Right ventricle myocardium inferior (tissue), 1 donor: ENCODE measurements around the gene CTCF. TPM values are rescaled to one million over a fixed set of nuclear protein-coding genes. Genes with fewer than 3 reads are reported as not detected.

Experiments
- ATAC-seq: fragments of 200-7000 bp; cut with Tn5 transposase; one replicate; pipeline ENCODE4 v1.9.1; 2020; ENCODE audit warnings: mild to moderate bottlenecking, moderate library complexity
- DNase-seq: peaks from one replicate; pipeline ENCODE4 v3.0.0; 2021; ENCODE audit errors: missing footprints
- intact Hi-C: fragments of 100-400 bp; cut with DNase I; formaldehyde crosslinking; loops from one replicate; pipeline ENCODE4 v1.11.0; 2022
- total RNA-seq: library from RNA; stranded (reverse); fragmentation: NEBNext Ultra II Directional; extraction: Animal tissue kit (Norgen Biotek cat#: 25700); gene quantifications from one replicate; pipeline ENCODE4 v1.2.1, GENCODE V29; 2021
- donor health status: DM: no; HTN: yes; CAD: no; lungs with severe emphysema.

Gene CTCF
- total RNA-seq, 1 donor from 2014 or later: 28.2 TPM

DNA sequence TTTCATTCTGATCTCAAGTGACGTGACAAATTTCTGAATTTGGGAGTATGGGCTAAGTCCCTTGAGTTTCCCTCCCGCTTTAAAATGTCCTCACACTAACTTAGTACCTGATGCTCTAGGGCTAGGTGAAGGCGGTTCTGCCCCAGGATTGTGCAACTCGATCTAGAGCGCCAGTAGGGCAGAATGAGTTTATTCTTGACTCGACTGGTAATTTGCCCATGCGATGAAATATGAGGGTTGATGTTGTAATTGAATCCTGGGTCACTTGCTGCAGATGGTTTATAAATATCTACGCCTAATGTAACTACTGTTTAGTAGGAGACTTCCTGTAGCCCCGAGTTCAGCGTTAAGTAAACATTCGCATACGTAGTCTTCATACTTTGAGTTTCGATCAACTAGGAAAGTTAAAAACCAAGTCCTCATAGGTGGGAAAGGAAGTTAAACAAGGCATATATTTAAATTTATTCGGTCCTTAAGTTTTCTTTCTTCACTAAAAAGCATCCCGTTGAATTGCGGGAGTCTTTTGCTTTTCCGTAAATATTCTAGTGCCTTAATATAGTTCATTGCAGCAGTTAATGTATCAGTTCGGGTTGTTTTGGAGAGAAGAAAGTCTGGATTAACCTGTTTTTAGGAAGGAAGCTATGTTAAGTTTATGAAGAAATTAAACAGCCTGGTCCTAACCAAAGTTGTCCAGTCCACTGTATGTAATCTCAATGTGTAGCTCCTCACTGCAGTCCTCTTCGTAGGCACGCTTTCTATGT is 1.6 kb downstream of the CTCF start:
- intact Hi-C loops: loop anchor here (2.0 kb wide), 4 partner anchors 17 to 79 kb away; no protein-coding TSS in a partner anchor
- no peak for DNase-seq
- ATAC-seq: no peak

DNA sequence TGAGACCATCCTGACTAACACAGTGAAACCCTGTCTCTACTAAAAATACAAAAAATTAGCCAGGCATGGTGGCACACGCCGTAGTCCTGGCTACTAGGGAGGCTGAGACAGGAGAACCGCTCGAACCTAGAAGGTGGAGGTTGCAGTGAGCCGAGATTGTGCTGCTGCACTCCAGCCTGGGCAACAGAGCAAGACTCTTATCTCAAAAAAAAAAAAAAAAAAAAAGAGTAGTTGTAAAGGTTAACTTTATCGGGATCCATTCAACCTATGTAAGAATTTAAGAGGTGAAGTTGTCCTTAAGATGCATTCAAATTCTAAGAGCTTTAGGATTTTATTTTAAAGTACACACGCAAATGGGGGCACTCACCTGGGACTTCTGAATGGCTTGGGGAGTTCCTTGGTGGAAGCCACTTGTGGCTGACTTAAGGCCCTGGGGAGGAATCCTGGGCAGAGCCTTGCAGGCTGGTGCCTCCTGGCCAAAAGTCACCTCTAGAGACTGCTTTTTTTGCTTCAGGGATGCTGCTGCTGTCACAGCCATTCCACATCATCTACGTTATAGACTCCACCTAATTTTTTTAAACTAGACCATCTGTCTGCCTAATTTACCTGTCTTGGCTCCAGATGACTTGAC is 3.3 kb downstream of the CTCF start:
- DNase-seq (no peak), ATAC-seq (no peak)
- intact Hi-C loops: no loop called here

DNA sequence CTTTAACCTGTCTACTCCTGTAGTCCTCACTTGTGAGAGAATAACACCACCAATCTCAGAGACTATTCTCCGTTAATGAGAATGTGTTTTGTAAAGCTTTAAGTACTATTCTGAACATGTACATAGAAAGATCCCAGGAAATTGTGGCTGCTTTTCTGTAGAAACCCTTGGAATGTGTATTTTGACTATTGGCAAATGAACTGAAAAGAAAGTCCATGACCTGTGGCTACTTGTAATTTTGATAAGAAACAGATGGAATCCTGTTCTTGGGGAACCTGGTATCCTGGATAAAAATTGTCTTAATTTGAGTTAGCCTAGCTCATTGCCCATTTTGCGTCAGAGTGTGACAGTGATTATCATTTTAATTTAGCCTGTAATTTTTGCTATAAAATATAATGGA is 9.1 kb downstream of the CTCF start:
- ATAC-seq (no peak), DNase-seq (no peak)
- intact Hi-C loops: no loop called here

DNA sequence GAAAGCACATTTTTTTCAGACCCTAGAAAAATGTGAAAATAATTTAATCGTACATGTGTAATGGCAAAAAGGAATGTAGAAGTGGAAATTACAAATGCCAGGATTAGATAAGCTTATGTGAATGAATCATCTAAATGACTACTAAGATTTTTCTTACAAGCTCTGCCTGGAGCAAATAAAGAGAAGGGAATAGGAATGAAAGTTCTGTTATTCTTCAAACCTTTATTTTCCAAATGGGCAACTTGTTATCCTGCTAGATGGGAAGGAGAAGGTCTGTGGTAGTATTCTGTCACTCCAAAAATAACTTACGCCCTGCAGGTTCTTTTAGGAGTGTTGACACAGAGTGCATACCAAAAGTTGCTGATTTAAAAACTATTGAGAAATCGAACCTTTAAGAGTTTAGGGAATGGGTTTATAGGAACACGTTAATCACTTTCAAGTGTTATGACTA is 9.7 kb downstream of the CTCF start:
- no peak for ATAC-seq
- intact Hi-C loops: no loop called here
- no peak for DNase-seq

DNA sequence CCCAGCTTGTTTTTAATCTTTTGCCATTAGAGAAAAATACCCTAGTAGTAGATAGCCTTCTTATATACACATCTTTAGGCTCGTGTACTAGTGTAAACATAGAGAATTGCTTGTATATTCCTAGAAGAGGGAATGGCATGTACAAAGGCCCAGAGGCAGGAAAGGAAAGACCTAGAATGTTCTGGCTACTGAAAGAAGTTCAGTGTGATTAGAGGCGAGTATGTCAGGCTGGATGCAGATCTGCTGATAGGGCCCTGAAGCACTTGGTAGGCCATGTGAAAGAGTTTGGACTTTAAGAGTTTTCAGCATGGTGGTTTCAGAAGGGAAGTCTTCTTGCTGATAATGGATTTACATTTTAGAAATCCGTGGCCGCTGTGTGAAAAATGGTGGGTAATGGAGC is 17.4 kb downstream of the CTCF start:
- no peak for DNase-seq
- ATAC-seq: no peak
- intact Hi-C loops: no loop called here

DNA sequence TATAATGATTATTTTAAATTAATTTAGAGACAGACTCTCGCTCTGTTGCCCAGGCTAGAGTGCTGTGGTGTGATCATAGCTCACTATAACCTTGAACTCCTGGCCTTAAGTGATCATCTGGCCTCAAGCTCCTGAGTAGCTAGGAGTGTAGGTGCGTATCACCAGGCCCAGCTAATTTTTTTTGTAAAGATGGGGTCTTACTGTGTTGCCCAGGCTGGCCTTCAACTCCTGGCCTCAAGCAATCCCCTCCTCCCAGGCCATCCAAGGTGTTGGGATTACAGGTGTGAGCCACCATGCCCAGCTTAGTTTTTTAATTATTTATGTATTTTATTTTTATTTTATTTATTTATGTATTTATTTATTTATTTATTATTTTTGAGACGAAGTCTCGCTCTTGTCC is 17.9 kb downstream of the CTCF start:
- intact Hi-C loops: no loop called here
- ATAC-seq: no peak
- no peak for DNase-seq

DNA sequence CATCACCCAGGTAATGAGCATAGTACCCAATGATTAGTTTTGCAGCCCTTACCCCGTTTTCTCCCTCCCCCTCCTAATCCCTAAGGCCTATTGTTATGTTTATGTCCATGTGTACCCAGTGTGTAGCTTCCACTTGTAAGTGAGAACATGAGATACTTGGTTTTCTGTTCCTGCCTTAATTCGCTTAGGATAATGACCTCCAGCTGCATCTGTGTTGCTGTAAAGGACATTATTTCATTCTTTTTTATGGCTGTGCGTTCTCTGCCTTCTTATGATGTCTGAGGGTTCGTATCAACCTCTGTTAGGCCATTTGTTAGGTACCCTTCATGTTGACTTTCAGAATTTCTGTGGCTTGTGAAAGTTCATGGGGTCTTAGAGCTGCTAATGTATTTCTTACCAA is 31.0 kb downstream of the CTCF start:
- ATAC-seq: no peak

DNA sequence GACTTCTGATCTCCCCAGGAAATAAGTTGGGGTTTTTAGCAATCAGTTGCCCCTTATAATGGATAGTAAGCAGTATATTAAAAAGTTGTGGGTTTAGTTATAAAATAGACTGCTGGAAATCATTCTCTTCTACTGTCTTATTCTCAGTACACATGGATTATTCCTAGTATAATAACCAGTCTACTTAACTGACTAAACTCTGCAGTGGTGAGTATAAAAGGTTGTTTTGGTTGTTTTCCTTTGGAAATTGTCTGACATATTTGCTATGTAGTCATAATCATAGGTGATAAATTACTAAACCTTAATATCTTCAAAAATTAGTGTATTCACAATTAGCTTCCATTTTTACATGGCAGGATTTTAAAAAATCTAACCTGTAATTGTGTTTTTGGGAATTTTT is 31.4 kb downstream of the CTCF start:
- DNase-seq: no peak
- ATAC-seq: no peak
- intact Hi-C loops: no loop called here

More for the DNA sequence above, 31.0 kb downstream of the CTCF start:
- DNase-seq: no peak
- intact Hi-C loops: no loop called here

DNA sequence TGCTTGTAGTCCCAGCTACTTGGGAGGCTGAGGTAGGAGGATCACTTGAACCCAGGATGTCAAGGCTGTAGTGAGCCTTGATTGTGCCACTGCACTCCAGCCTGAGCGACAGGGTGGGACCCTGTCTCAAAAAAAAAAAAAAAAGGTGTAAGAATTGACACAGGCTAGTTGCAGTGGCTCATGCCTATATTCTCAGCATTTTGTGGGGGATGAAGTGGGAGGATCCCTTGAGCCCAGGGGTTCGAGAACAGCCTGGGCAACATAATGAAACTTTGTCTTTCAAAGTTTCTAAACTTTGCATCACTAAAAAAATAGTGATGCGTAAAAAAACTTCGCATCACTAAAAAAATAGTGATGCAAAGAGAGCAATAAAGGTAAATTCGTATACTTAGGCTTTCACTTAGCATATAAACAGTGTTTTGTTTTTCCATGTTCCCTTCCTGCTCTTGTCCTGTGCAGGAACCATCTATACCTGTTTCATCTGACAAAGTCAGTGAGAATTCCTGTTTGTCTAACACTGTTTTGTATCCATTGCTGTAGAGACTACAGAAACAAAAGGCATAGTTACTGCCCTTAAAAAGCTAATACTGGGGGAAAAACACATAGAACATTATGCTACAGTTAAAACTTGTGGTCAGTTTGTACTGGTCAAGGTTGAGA is 32.1 kb downstream of the CTCF start:
- intact Hi-C loops: no loop called here
- DNase-seq: no peak
- no peak for ATAC-seq

DNA sequence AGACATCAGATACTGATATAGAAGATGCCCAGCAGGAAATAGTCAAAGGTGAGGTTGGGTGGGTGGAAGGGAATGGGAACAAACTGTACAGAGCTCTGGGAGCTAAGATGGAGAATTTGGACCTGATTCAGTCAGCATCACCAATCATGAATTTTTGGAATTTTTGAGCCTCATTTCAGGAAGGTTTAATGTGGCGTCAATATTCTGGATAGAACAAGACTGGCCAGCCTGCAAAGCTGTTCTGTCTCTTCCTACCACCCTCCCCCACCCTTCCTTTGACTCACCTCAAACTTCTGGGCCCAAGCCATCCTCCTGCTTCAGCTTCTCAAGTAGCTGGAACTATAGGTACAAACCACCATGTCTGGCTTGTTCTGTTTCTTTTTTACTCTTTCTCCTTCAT is 32.6 kb downstream of the CTCF start:
- intact Hi-C loops: no loop called here
- ATAC-seq (no peak), DNase-seq (no peak)

DNA sequence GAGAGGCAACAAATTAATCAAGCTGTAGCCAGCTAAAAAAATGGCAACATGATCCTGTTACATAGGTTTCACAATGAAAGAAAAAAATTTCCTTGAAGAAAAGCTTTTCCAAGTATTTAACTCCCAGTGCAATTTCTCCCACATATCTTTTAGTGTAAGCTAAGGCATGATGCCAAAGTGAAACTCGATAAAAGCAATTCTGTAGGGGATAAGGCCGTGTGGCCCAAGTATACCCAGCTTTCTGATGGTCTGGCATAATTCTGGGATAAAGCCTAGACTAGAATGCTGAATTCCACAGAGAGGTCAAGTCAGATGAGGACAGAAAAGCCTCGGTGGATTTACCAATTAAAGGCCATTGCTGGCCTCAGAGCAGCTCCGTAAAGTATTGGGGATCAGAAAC is 36.2 kb downstream of the CTCF start:
- ATAC-seq (no peak), DNase-seq (no peak)
- intact Hi-C loops: no loop called here

DNA sequence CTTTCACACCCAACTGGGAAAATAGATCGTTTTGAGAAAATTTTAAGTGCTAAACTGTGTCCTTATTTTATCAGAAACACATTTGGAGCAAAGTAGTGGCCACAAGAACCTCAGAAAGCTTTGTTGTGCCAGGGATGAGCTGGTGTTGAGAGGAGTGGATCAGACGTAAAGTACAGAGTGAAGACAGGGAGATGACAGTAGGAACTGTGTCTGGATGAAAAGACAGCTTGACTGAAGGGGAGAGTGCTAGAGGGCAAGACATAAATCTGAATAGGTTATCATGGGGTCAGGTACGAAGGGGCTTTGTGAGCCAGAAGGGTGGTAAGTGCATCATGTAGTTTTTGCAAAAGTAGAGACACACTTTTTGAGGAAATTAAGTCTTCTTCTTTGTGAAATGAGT is 43.3 kb downstream of the CTCF start:
- DNase-seq: no peak
- no peak for ATAC-seq
- intact Hi-C loops: no loop called here

DNA sequence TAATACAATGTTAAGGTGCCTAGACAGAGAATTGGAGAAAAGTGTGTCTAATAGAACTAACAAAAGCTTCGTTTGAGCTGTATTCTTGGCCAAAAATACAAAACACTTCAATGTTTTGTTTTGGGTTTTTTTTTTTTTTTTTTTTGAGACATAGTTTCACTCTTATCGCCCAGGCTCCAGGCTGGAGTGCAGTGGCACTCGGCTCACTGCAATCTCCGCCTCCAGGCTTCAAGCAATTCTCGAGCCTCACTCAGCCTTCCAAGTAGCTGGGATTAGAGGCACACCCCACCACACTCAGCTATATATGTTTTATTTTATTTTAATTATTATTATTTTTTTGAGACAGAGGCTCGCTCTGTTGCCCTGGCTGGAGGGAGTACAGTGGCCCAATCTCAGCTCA is 44.3 kb downstream of the CTCF start:
- ATAC-seq (no peak), DNase-seq (no peak)
- intact Hi-C loops: no loop called here

DNA sequence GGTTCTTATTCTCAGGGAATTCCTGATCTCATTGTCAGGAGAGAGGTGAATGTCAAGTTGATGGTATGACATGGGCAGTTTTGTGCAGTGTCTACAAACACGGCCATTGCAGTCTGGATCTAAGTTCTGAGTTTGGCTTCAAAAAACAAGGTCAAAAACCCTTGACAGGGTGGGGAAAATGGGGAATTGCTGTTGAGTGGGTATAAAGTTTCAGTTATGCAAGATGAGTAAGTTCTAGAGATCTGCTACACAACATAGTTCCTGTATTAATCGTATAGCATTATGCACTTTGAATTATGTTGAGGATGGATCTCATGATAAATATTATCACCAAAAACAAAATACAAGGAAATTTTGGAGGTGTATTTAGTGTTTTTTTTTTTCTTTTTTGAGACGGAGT is 46.0 kb downstream of the CTCF start:
- intact Hi-C loops: no loop called here
- ATAC-seq: no peak
- DNase-seq: no peak

DNA sequence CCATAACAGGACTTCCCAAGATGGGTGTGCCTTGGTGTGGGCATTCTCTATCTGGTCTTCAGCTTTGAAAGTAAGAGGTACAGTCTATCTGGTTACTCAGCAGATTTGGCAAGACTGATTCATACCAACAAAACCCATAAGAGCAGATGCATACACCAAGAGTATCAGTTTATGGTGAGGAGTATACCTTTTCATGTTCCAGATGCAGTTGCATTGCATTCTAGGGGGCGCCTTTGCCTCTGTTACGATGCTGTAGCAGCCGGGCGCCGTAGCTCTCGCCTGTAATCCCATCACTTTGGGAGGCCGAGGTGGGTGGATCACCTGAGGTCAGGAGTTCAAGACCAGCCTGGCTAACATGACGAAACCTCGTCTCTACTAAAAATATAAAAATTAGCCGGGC is 51.5 kb downstream of the CTCF start:
- no peak for ATAC-seq
- intact Hi-C loops: no loop called here

DNA sequence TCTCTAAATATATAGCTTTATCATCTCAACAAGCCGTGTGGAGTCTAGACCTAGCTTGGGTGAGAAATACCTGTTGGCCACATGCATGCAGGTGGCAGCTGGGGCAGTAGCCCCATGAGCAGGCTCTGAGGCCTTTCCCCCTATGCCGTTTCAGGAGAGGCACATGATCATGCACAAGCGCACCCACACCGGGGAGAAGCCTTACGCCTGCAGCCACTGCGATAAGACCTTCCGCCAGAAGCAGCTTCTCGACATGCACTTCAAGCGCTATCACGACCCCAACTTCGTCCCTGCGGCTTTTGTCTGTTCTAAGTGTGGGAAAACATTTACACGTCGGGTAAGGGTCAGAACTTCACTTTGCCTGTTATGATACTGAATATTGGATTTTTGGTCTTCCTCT is 65.9 kb downstream of the CTCF start:
- intact Hi-C loops: no loop called here
- no peak for DNase-seq
- no peak for ATAC-seq

More for the DNA sequence above, 51.5 kb downstream of the CTCF start:
- DNase-seq: no peak

DNA sequence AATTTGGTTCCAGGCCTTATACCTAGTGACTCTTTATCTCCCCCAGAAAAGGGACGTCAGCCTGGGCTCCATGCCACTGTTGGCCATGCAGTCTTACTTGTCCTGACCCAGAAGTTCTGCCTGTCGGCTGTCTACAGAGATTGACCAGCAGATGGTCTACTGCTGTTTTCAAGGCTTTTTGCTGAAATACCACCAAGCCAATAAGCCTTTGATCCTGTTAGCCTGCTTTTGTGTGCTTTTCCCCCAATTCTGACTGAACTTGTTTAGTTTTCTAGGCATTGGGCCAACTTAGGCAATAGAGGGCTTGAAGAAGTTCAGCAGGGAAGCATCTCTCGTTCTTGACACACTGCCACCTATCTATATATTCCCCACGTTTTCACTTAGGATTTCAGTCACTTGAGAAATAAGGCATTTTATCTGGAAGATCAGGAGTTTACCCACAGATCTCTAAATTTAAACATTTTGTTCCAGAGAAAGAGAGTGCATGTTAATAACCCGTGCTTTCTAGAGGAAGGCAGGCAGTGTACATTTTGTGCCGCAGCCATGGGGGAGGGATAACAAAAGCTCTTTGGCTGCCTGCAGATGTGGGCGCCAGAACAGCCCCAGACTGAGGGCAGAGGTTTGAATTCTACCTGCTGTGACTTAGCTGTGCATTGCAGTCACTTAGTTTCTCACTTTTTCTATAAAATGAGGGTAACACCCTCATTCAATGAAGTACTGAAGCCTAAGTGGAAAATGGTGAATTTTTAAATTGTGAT is 70.3 kb downstream of the CTCF start:
- no peak for DNase-seq
- intact Hi-C loops: no loop called here
- peak; percentile 79 for ATAC-seq

DNA sequence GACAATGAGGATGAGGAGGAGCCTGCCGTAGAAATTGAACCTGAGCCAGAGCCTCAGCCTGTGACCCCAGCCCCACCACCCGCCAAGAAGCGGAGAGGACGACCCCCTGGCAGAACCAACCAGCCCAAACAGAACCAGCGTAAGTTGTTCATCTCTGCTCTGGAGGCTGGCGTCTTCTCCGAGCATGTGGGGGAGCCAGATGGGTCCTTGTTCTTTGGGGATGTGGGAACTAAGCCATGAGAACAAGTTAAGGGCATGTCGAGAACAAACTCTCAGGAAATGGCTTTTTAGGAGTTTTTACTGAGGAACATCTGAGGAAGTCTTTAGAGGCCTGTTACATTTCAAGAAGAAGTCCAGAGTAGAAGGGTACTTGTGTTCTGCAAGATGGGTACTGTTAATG is 74.4 kb downstream of the CTCF start:
- DNase-seq: no peak
- no peak for ATAC-seq
- intact Hi-C loops: no loop called here

DNA sequence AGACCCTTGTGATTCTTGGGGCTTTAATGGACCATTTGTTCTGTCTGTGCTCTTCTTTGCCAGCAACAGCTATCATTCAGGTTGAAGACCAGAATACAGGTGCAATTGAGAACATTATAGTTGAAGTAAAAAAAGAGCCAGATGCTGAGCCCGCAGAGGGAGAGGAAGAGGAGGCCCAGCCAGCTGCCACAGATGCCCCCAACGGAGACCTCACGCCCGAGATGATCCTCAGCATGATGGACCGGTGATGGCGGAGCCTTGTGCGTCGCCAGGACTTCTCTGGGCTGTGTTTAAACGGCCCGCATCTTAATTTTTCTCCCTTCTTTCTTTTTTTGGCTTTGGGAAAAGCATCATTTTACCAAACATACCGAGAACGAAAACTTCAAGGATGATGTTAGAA is 75.3 kb downstream of the CTCF start:
- DNase-seq: no peak
- ATAC-seq: no peak
- intact Hi-C loops: no loop called here
